Activated CD4-positive, CD25-positive, alpha-beta regulatory T cell (primary cell): ENCODE measurements around the gene HIRA.
"Not testable (repeated sequence)": the region's sequence is repeated elsewhere in the genome, so short reads cannot be mapped to it uniquely, and the experiment has no call there.

ENCODE experiments used
- DNase-seq, 4 experiments: peaks; one replicate each; lab custom pipeline; 2025; lab: John Stamatoyannopoulos, UW

HIRA gene

GRCh38 chr22:19463491-19464469 is 32.2 kb upstream of the HIRA start:
- DNase-seq, result no peak

- no peak for DNase-seq
Observed at GRCh38 chr22:19463008-19463407, 31.5 kb upstream of the HIRA start.

GRCh38 chr22:19461506-19461905 is 30.0 kb upstream of the HIRA start:
- no peak for DNase-seq

- DNase-seq, result no peak
Observed at GRCh38 chr22:19460036-19460435, 28.5 kb upstream of the HIRA start.

GRCh38 chr22:19457828-19458428 is 26.4 kb upstream of the HIRA start:
- DNase-seq, result no peak

GRCh38 chr22:19456541-19456940 is 25.0 kb upstream of the HIRA start:
- DNase-seq, result no peak

- DNase-seq, result no peak
Observed at GRCh38 chr22:19455585-19456370, 24.2 kb upstream of the HIRA start.

- DNase-seq, result no peak
Observed at GRCh38 chr22:19455033-19455432, 23.5 kb upstream of the HIRA start.

GRCh38 chr22:19454156-19454555 is 22.6 kb upstream of the HIRA start:
- DNase-seq, result no peak

GRCh38 chr22:19453718-19454117 is 22.2 kb upstream of the HIRA start:
- DNase-seq, result no peak

- DNase-seq, result no peak
Observed at GRCh38 chr22:19451570-19451969, 20.0 kb upstream of the HIRA start.

- DNase-seq, result no peak
Observed at GRCh38 chr22:19450363-19451175, 19.0 kb upstream of the HIRA start.

GRCh38 chr22:19449422-19449767 is 17.9 kb upstream of the HIRA start:
- no peak for DNase-seq

GRCh38 chr22:19448739-19449421 is 17.3 kb upstream of the HIRA start:
- no peak for DNase-seq

- DNase-seq, result no peak
Observed at GRCh38 chr22:19448076-19448607, 16.6 kb upstream of the HIRA start.

- DNase-seq, result peak; percentile 55 to 79 (median 72)
Observed at GRCh38 chr22:19447330-19448075, 16.0 kb upstream of the HIRA start, which contains the start of gene C22orf39. C22orf39 (minus strand) TSS chr22:19447711; CDS start chr22:19447688, 23 bp downstream.

- no peak for DNase-seq
Observed at GRCh38 chr22:19446603-19447329, 15.2 kb upstream of the HIRA start.

GRCh38 chr22:19445279-19445982 is 13.9 kb upstream of the HIRA start:
- not testable (repeated sequence) for DNase-seq
